Heart right ventricle (tissue), 16 donors: ENCODE measurements around the gene RBM3. TPM values are rescaled to one million over a fixed set of nuclear protein-coding genes. Genes with fewer than 3 reads are reported as not detected.

Experiments
- ATAC-seq, 8 donors: fragments of 200-7000 bp; cut with Tn5 transposase; one replicate each; pipeline ENCODE4 v1.9.1; 2020; ENCODE audit warnings: mild to moderate bottlenecking in 8 of 8, moderate library complexity in 8 of 8, moderate number of reproducible peaks in 1 of 8
- DNase-seq, 2 donors: peaks; one replicate each; pipeline ENCODE4 v3.0.0-alpha.2; 2020
- H3K27ac ChIP-seq, 10 donors: fragments of 200-600 bp; sonication (generic) in 2 of 10; one replicate each; pipeline versions ENCODE4 v1.5.0 to v1.8.0; 2020 to 2022; ENCODE audit warnings: mild to moderate bottlenecking in 3 of 10
- H3K27me3 ChIP-seq, 7 donors: fragments of 200-600 bp; one replicate each; pipeline ENCODE4 v1.8.0; 2021 to 2022; ENCODE audit warnings: mild to moderate bottlenecking in 2 of 7
- H3K36me3 ChIP-seq, 9 donors: fragments of 200-600 bp; sonication (generic) in 1 of 9; one replicate each; pipeline versions ENCODE4 v1.5.0 to v1.8.0; 2020 to 2022; ENCODE audit warnings: mild to moderate bottlenecking in 2 of 9
- H3K4me1 ChIP-seq, 9 donors: fragments of 200-600 bp; sonication (generic) in 1 of 9; one replicate each; pipeline versions ENCODE4 v1.5.0 to v1.8.0; 2020 to 2022; ENCODE audit warnings: mild to moderate bottlenecking in 4 of 9
- H3K4me3 ChIP-seq, 10 donors: fragments of 200-600 bp; sonication (generic) in 2 of 10; one replicate each; pipeline versions ENCODE4 v1.5.0 to v1.8.0; 2020 to 2022; ENCODE audit warnings: mild to moderate bottlenecking in 7 of 10, moderate library complexity in 2 of 10
- H3K9me3 ChIP-seq, 11 donors: fragments of 200-600 bp in 10 of 11; sonication (generic) in 2 of 11; one replicate each; pipeline versions ENCODE4 v1.5.0 to v1.8.0; 2013 to 2022; ENCODE audit warnings: mild to moderate bottlenecking in 2 of 11, control low read depth in 1 of 11, moderate library complexity in 1 of 11
- WGBS, 2 donors: extraction: QIAGEN DNeasy Blood & Tissue Kit; methylation state at CpG; one replicate each; pipeline ENCODE4 v1.1.7; 2013; ENCODE audit warnings: inconsistent platforms in 1 of 2; 5-methylcytosine and 5-hydroxymethylcytosine counted together
- intact Hi-C, 10 donors: fragments of 100-400 bp; cut with DNase I; formaldehyde crosslinking; loops; one replicate each; pipeline versions ENCODE4 v1.11.1 to v1.14.2; 2022
- polyA plus RNA-seq, 2 donors: library from polyadenylated mRNA; stranded (reverse); fragments of 200-250 nt; gene quantifications; one replicate each; pipeline ENCODE4 v1.2.3, GENCODE V29; 2013
- total RNA-seq, 10 donors: library from RNA; stranded (reverse); fragmentation: NEBNext Ultra II Directional in 3 of 10; extraction: Animal tissue kit (Norgen Biotek cat#: 25700) in 3 of 10; gene quantifications; one replicate each; pipeline versions ENCODE4 v1.2.1 to v1.2.4, GENCODE V29; 2021 to 2023
- TF ChIP-seq, protein P1 (sequence below), 9 donors: fragments of 200-600 bp; sonication (generic) in 2 of 9; IDR thresholded peaks; one replicate each; pipeline versions ENCODE4 v1.5.0 to v1.8.0; 2021 to 2022; ENCODE audit warnings: antibody characterized with exemption in 9 of 9, mild to moderate bottlenecking in 5 of 9, moderate library complexity in 1 of 9
- donor health status: Arrhythmogenic right ventricular cardiomyopathy.
- donor health status: ischemic (EF 13 %, LVEDD 7.1; RV severe dilation, severe dysfunction).
- donor health status: healthy with polysubstance abuse.
- donor health status: DM: no; HTN: yes; CAD: no.
- donor health status: DM: no; HTN: no; CAD: no.
- donor health status: ischemic (EF 25% LVEDD 6.9; RV normal size, moderate dysfunction).
- donor health status: ischemic (EF 25% LVEDD 5.7; RV mildly dilated, moderate dysfunction).
- donor health status: healthy.
- donor health status: DM: yes; HTN: yes; CAD: no.
- donor health status: Ischemic cardiomyopathy.
- donor health status: ischemic (EF 35%, LVEDD 5.7; RV mildly dilated, moderate dysfunction).
- donor health status: nonischemic (EF 11% LVEDD 7.7; RV severe dilation, severe dysfunction).
- donor health status: DM: yes; HTN: yes; CAD: no.
- donor health status: PGD.
- donor health status: ischemic (EF 29% LVEDD 5.4; RV normal size, mild dysfunction).
- donor health status: nonischemic (EF 23%, LVEDD 6.1; RV moderate dilation, normal function).

The RBM3 gene
- total and polyA plus RNA-seq, 12 donors: 60.0 to 204 (median 111) TPM

DNA sequence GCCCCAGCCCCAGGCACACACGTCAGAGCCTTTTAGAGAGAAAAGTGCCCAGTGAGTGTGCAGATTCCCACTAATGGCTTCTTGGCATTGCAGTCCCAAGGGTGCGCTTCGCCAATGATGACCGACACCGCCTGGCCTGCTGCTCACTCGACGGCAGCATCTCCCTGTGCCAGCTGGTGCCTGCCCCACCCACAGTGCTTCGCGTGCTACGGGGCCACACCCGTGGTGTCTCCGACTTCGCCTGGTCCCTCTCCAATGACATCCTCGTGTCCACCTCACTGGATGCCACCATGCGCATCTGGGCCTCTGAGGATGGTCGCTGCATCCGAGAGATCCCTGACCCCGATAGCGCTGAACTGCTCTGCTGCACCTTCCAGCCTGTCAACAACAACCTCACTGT is 25.9 kb downstream of the RBM3 start:
- H3K4me1 ChIP-seq: peaks cover 0 to 13% (median 4%) of the 10 kb centered on the region in 9 donors
- intact Hi-C loops: no loop called here
- H3K4me3 ChIP-seq: no peak overlapping the region
- no peaks in the 10 kb centered on the region for H3K9me3 ChIP-seq
- TF ChIP-seq, protein P1, sequence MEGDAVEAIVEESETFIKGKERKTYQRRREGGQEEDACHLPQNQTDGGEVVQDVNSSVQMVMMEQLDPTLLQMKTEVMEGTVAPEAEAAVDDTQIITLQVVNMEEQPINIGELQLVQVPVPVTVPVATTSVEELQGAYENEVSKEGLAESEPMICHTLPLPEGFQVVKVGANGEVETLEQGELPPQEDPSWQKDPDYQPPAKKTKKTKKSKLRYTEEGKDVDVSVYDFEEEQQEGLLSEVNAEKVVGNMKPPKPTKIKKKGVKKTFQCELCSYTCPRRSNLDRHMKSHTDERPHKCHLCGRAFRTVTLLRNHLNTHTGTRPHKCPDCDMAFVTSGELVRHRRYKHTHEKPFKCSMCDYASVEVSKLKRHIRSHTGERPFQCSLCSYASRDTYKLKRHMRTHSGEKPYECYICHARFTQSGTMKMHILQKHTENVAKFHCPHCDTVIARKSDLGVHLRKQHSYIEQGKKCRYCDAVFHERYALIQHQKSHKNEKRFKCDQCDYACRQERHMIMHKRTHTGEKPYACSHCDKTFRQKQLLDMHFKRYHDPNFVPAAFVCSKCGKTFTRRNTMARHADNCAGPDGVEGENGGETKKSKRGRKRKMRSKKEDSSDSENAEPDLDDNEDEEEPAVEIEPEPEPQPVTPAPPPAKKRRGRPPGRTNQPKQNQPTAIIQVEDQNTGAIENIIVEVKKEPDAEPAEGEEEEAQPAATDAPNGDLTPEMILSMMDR (IDR thresholded peaks at IDR 0.05): no peak
- H3K27me3 ChIP-seq: no peaks in the 10 kb centered on the region
- H3K27ac ChIP-seq: no peak overlapping the region
- WGBS, 2 donors: 90 to 91% methylated on average over 18 to 19 of the region's 19 CpGs
- DNase-seq (no peak), ATAC-seq (no peak)
- peaks cover 0 to 65% (median 6%) of the 10 kb centered on the region in 9 donors for H3K36me3 ChIP-seq

- TF ChIP-seq, protein P1 (IDR thresholded peaks at IDR 0.05): no peak
- H3K4me3 ChIP-seq: no peak overlapping the region
- ATAC-seq: no peak
- no peaks in the 10 kb centered on the region for H3K9me3 ChIP-seq
- no peak for DNase-seq
- intact Hi-C loops: no loop called here
- WGBS, 2 donors: 80 to 85% methylated on average over 16 to 17 of the region's 17 CpGs
- peaks cover 0 to 13% (median 4%) of the 10 kb centered on the region in 9 donors for H3K4me1 ChIP-seq
- no peak overlapping the region for H3K27ac ChIP-seq
- H3K27me3 ChIP-seq: no peaks in the 10 kb centered on the region
- H3K36me3 ChIP-seq: peaks cover 0 to 67% (median 6%) of the 10 kb centered on the region in 9 donors
Measured at GRCh38 chrX:48601741-48602394, 27.6 kb downstream of the RBM3 start.

DNA sequence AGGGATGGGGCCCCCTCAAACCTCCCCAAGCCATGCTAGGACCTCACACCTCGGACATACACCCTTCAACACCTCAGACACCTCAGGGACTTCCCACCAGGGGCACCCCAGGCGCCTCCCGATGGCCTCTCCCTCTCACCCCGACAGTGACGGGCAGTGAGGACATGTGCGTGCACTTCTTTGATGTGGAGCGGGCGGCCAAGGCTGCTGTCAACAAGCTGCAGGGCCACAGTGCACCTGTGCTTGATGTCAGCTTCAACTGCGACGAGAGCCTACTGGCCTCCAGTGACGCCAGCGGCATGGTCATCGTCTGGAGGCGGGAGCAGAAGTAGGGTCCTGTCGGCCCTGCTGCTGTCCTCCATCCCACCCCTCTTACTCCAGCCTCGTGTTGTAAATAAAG is 30.4 kb downstream of the RBM3 start:
- intact Hi-C loops: no loop called here
- no peak for ATAC-seq
- no peak overlapping the region for H3K27ac ChIP-seq
- TF ChIP-seq, protein P1 (IDR thresholded peaks at IDR 0.05): no peak
- H3K36me3 ChIP-seq: peaks cover 0 to 56% (median 0%) of the 10 kb centered on the region in 9 donors
- no peaks in the 10 kb centered on the region for H3K9me3 ChIP-seq
- no peaks in the 10 kb centered on the region for H3K4me1 ChIP-seq
- no peak overlapping the region for H3K4me3 ChIP-seq
- 93% methylated on average over 16 of the region's 16 CpGs for WGBS, 2 donors
- H3K27me3 ChIP-seq: no peaks in the 10 kb centered on the region
- no peak for DNase-seq

GRCh38 chrX:48606091-48606490 is 31.8 kb downstream of the RBM3 start:
- intact Hi-C loops: no loop called here
- no peaks in the 10 kb centered on the region for H3K27me3 ChIP-seq
- WGBS, 2 donors: 70 to 75% methylated on average over 6 of the region's 6 CpGs
- no peak overlapping the region for H3K27ac ChIP-seq
- H3K4me3 ChIP-seq: no peak overlapping the region
- no peaks in the 10 kb centered on the region for H3K4me1 ChIP-seq
- ATAC-seq (peak in 2 of 8 donors; percentile 25 to 42), DNase-seq (no peak)
- H3K36me3 ChIP-seq: peaks cover 0 to 43% (median 0%) of the 10 kb centered on the region in 9 donors
- no peaks in the 10 kb centered on the region for H3K9me3 ChIP-seq
- TF ChIP-seq, protein P1 (IDR thresholded peaks at IDR 0.05): no peak
